Stimulated activated CD8-positive, alpha-beta memory T cell treated with anti-CD3 and anti-CD28 coated beads, Interleukin-12 subunit alpha, Interleukin-12 subunit beta, amount 100 ng/mL, for 1 hour (primary cell): Measurements from ENCODE around the gene SNCA.

Experiments
- DNase-seq: peaks from one replicate; pipeline ENCODE4 v3.0.0-alpha.2; 2020; ENCODE audit warnings: low read depth

SNCA gene

GRCh38 chr4:89813197-89813596, 23.8 kb downstream of the SNCA start:
- no peak for DNase-seq

DNA sequence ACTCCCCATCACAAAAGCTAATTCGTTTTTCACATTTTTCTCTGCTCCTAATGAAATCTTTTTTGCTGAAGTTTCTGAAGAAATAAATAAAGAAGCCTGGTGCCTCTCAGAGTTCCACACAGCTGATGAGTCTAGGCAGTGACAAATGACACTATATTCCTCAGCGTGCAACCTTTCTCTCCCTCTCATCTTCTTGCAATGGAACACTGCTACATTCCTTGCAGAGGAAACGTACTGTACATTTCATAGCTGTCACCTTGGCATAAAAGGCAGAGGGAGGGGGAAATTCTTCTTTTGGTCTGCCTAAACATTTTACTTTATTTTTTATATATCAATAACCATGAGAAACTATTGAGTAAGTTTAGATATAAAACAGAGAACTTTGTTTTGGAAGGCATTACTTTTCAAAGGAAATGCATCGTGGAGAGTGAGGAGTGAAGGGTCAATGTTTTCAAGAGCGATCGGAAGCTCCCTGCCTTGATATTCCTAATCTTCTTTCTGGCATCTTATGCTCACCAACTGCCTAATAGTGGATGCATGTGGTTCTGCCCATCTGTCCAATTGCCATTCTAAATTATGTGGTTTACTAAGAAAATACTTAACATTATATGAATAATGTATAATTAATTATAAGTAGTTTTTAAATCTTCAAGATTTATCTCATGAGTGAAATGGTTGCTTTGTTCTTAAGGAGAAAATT, 29.4 kb downstream of the SNCA start:
- no peak for DNase-seq

GRCh38 chr4:89805297-89805696, 31.7 kb downstream of the SNCA start:
- no peak for DNase-seq

DNA sequence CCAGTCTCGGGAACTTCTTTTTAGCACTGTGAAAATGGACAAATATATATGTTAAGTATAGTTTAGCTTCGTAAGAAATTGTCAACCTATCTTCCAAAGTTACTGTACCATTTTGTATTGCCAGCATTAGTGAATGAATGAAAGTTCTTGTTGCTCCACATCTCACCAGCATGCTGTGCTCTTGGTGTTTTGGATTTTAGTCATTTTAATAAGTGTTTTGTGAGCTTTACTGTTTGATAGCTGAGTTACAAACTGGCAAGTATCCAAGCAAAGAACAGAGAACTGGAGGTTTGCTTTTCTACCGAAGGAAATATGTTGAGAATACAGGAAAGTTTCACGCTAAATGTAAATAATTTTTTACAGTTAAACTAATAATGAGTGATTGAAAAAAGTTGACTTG, 33.0 kb downstream of the SNCA start:
- no peak for DNase-seq

- no peak for DNase-seq
Measured at GRCh38 chr4:89803036-89803435, 33.9 kb downstream of the SNCA start.

- DNase-seq: no peak
Measured at GRCh38 chr4:89800527-89801103, 36.3 kb downstream of the SNCA start.

GRCh38 chr4:89800012-89800516, 36.9 kb downstream of the SNCA start:
- no peak for DNase-seq

DNA sequence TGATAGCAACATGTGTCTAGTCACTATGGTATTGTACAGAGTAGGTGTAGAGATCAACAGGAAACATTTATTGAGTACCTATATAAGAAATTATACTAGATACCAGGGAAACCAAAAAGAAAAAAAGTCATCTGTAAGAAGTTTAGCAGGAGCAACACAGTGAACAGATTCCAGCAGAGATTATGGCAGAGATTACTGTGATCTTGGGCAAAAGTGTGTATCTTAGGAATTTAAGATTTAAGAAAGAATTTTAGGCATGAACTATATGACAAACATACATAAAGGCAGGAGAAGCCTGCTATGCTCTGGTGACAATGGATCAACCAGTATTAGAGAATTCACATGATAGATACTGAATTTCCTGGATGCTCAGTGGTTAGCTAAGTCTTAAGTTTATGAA, 37.9 kb downstream of the SNCA start:
- no peak for DNase-seq

GRCh38 chr4:89797117-89797516, 39.8 kb downstream of the SNCA start:
- DNase-seq: no peak

GRCh38 chr4:89788206-89789072, 48.5 kb downstream of the SNCA start:
- DNase-seq: no peak

- no peak for DNase-seq
Measured at GRCh38 chr4:89784686-89785231, 52.2 kb downstream of the SNCA start.

DNA sequence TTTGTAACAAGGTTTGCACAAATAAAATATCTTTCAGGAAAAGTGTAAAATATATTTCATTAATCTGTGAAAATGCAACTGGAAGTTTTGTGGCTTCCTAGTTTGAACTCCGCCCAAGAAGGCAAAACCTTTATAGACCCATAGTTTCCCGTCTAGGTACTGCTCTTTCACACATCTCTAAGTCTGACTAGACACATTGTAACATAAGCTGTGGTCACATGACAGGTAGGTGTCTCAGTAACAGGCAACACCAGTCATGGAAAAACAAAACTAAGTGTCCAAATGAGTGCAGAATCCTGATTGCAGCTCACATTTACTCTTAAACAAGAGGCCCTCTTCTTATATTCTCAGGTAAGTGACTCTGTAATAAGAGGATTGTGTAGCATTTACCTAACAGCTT, 55.6 kb downstream of the SNCA start:
- no peak for DNase-seq

- DNase-seq: no peak
Measured at GRCh38 chr4:89773805-89774204, 63.2 kb downstream of the SNCA start.

GRCh38 chr4:89769856-89770255, 67.1 kb downstream of the SNCA start:
- DNase-seq: no peak

- no peak for DNase-seq
Measured at GRCh38 chr4:89767924-89768323, 69.0 kb downstream of the SNCA start.

DNA sequence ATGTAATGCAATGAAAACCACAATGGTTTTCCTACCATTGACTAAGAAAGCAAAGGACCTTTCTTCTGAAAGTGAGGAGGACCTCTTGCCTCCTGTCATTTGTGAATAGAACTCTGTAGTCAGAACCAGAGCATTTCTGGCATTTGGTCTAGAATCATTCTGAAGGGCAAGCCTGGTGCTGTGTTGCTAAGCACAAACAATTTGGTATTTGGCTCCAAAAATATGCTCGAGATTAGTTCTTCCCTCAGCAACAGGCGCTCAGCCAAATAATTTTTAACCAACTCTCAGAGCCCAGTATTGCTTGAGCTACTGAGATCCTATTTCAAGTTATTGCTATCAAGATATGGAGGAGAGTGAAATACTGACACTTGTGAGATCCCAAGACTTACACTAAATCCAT, 71.0 kb downstream of the SNCA start:
- DNase-seq: no peak

DNA sequence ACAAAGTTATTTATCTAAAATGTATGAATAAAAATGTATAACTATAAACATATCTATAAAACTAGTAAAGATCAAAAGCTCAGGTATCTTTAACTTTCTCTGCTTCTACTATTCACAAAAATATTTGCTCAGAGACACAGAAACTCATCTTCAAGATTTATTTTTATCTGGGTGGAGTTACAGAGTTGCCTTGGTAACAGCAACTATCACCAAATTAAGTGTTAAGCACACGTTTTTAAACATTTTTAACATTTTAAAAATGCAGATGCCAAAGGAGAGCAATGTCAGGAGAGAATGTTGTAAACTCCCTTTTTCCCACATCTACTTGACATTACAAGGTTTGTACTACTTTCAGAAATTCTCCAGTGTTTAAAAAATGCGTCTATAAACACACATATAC, 71.4 kb downstream of the SNCA start:
- no peak for DNase-seq

DNA sequence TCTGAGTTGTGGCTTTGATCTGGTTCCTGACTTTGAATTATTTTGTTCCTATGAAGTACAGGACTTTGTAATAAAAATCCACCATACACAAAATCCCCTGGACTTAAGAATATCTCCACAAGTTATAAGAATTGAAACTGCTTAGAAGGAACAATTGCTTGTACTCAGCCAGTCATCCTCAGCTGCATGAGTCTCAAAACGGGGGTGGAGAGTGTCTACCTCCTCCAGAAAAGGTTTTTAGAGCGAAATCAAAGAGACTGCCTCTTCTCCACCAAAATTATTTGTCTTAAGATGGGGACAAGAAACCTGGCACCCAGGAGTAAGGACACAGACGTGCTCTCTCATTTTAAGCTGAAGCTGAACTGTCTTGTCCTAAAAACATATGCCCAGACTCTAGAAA, 74.7 kb downstream of the SNCA start:
- DNase-seq: no peak

GRCh38 chr4:89759426-89759825, 77.5 kb downstream of the SNCA start:
- no peak for DNase-seq

DNA sequence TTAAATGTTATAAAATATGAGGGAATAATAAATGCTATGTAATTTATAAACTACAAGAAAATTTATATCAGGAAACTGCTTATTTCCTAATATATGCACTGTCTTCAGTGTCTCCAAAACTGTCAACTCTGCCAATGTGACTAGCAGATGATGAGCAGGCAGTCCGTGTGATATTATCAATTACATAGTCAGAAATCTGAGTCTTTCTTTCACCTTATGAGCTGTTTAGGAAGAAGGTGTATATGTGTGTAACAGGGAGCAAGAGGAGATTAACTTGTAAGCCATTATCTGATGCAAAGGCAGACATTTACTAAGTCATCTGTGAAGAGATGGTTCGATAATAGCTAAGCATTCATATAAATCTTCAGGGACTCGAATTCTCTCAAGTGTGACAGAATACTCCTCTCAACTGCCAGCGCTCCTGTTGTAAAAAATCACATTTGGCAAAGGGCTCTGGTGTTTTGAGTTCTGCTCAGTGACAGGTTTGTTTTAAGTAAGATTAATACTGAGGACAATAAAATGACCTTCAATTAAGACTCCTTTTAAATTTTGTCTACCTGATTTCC, 79.7 kb downstream of the SNCA start:
- no peak for DNase-seq

GRCh38 chr4:89755220-89755619, 81.7 kb downstream of the SNCA start:
- no peak for DNase-seq

DNA sequence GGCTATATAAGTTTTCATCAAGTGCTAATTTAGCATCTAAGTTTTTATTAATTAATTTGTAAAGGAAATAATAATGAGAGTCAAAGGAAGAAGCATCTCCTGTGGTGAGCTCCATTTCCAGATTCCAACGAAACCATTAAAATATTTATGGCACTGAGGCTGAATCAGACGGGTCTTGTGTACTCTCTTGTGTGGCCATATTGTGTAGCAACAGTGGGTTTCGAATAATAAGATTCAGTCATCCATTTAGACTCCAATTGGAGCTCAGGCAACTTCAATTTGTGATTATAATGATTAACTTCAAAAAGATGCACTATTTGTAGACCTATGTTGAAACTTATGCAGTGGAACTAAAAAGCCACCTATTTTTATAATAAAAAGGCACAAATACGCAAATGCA, 82.4 kb downstream of the SNCA start:
- DNase-seq: no peak
